ENCODE data around the gene CACHD1.
"Not testable (repeated sequence)": the region's sequence is repeated elsewhere in the genome, so short reads cannot be mapped to it uniquely, and the experiment has no call there.

The CACHD1 gene

GRCh38 chr1:64575881-64576676 is 106.2 kb downstream of the CACHD1 start:
- DNase-seq (ENCODE audit: extremely low spot score, insufficient read length, low read depth) (no peak), FAIRE-seq (no peak)

GRCh38 chr1:64578270-64578973 is 108.5 kb downstream of the CACHD1 start:
- FAIRE-seq = no peak
- no peak for DNase-seq (ENCODE audit: extremely low spot score, insufficient read length, low read depth)

- FAIRE-seq (no peak), DNase-seq (ENCODE audit: extremely low spot score, insufficient read length, low read depth) (no peak)
Measured at GRCh38 chr1:64579767-64580166, 109.8 kb downstream of the CACHD1 start.

- DNase-seq (ENCODE audit: extremely low spot score, insufficient read length, low read depth) = no peak
- FAIRE-seq = no peak
Measured at GRCh38 chr1:64581135-64581842, 111.4 kb downstream of the CACHD1 start.

GRCh38 chr1:64581843-64582185 is 111.9 kb downstream of the CACHD1 start:
- no peak for FAIRE-seq
- DNase-seq (ENCODE audit: extremely low spot score, insufficient read length, low read depth) = no peak

- no peak for FAIRE-seq
- no peak for DNase-seq (ENCODE audit: extremely low spot score, insufficient read length, low read depth)
Measured at GRCh38 chr1:64584479-64584878, 114.5 kb downstream of the CACHD1 start.

GRCh38 chr1:64588876-64589275 is 118.9 kb downstream of the CACHD1 start:
- no peak for FAIRE-seq

GRCh38 chr1:64590316-64590715 is 120.4 kb downstream of the CACHD1 start:
- DNase-seq (ENCODE audit: extremely low spot score, insufficient read length, low read depth) (no peak), FAIRE-seq (no peak)

More at GRCh38 chr1:64588876-64589275, 118.9 kb downstream of the CACHD1 start:
- no peak for DNase-seq (ENCODE audit: extremely low spot score, insufficient read length, low read depth)

GRCh38 chr1:64594446-64594845 is 124.5 kb downstream of the CACHD1 start:
- no peak for DNase-seq (ENCODE audit: extremely low spot score, insufficient read length, low read depth)
- FAIRE-seq = no peak

GRCh38 chr1:64595871-64596515 is 126.1 kb downstream of the CACHD1 start:
- DNase-seq (ENCODE audit: extremely low spot score, insufficient read length, low read depth) (no peak), FAIRE-seq (no peak)

GRCh38 chr1:64597113-64597512 is 127.2 kb downstream of the CACHD1 start:
- FAIRE-seq (no peak), DNase-seq (ENCODE audit: extremely low spot score, insufficient read length, low read depth) (no peak)

GRCh38 chr1:64598100-64598571 is 128.2 kb downstream of the CACHD1 start:
- FAIRE-seq (no peak), DNase-seq (ENCODE audit: extremely low spot score, insufficient read length, low read depth) (no peak)

- DNase-seq (ENCODE audit: extremely low spot score, insufficient read length, low read depth) = no peak
- FAIRE-seq = no peak
Measured at GRCh38 chr1:64599242-64599641, 129.3 kb downstream of the CACHD1 start.

- FAIRE-seq = no peak
- DNase-seq (ENCODE audit: extremely low spot score, insufficient read length, low read depth) = no peak
Measured at GRCh38 chr1:64601207-64601606, 131.3 kb downstream of the CACHD1 start.

GRCh38 chr1:64608005-64608650 is 138.2 kb downstream of the CACHD1 start:
- DNase-seq (ENCODE audit: extremely low spot score, insufficient read length, low read depth) = no peak
- FAIRE-seq = no peak

GRCh38 chr1:64608651-64609048 is 138.7 kb downstream of the CACHD1 start:
- no peak for FAIRE-seq
- DNase-seq (ENCODE audit: extremely low spot score, insufficient read length, low read depth) = no peak

- FAIRE-seq; DNase-seq (ENCODE audit: extremely low spot score, insufficient read length, low read depth): not testable (repeated sequence)
Measured at GRCh38 chr1:64610950-64611349, 141.0 kb downstream of the CACHD1 start.

GRCh38 chr1:64616039-64616438 is 146.1 kb downstream of the CACHD1 start:
- FAIRE-seq = no peak
- no peak for DNase-seq (ENCODE audit: extremely low spot score, insufficient read length, low read depth)

- DNase-seq (ENCODE audit: extremely low spot score, insufficient read length, low read depth) (no peak), FAIRE-seq (no peak)
Measured at GRCh38 chr1:64623750-64624191, 153.8 kb downstream of the CACHD1 start.

GRCh38 chr1:64624218-64624713 is 154.3 kb downstream of the CACHD1 start:
- DNase-seq (ENCODE audit: extremely low spot score, insufficient read length, low read depth) (no peak), FAIRE-seq (no peak)
